Thyroid gland (tissue), 4 donors: ENCODE results near the gene LILRB2.

Experiments
- CTCF ChIP-seq, 6 experiments: fragments of 200-600 bp in 3 of 6; fragments of 450-650 bp in 3 of 6; sonication (generic) in 3 of 6; IDR thresholded peaks; one replicate each; pipeline ENCODE4 v1.5.1; 2016 to 2019; ENCODE audit warnings: antibody characterized with exemption in 6 of 6, mild to moderate bottlenecking in 2 of 6, inconsistent platforms in 1 of 6, moderate library complexity in 1 of 6
- POLR2A ChIP-seq, 2 donors: fragments of 450-650 bp; IDR thresholded peaks; one replicate each; pipeline ENCODE4 v1.6.1; 2017; ENCODE audit warnings: antibody characterized with exemption in 2 of 2, mild to moderate bottlenecking in 2 of 2, moderate library complexity in 1 of 2

DNA sequence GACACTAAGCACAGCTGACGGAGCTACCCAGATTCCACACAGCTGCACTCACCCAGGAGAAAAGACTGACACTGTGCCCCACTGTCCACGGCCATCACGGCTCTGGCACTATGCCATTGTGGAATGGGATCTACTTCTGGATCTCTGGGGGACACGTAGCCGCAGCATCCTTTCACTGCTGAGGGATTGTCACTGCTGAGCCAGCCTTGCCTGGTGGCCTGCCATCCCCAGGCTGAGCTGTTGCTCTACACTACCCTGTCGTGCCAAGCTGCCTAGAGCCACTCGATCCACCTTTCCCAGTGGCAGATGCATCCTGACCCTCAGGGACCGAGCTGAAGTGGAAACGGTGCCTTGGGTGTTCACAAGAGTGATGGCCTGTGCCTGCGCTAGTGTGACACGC lies 18.8 kb downstream of the LILRB2 start:
- TF ChIP-seq POLR2A (IDR thresholded peaks at IDR 0.05), result no peak
- TF ChIP-seq CTCF (IDR thresholded peaks at IDR 0.05), result no peak
